Left renal cortex interstitium (tissue), 4 donors: ENCODE measurements around the gene RNASE12. TPM values are rescaled to one million over a fixed set of nuclear protein-coding genes. Genes with fewer than 3 reads are reported as not detected.
"Not testable (repeated sequence)": the region's sequence is repeated elsewhere in the genome, so short reads cannot be mapped to it uniquely, and the experiment has no call there.

Experiments
- DNase-seq, 4 donors: peaks; one replicate each; pipeline ENCODE4 v3.0.0-alpha.2; 2013; ENCODE audit warnings: low read depth in 4 of 4, low spot score in 2 of 4, missing footprints in 1 of 4
- polyA plus RNA-seq, 4 donors: library from polyadenylated mRNA; unstranded; fragments of 120-200 nt; gene quantifications; one replicate each; pipeline ENCODE4 v1.2.1, GENCODE V29; 2013; ENCODE audit not compliant: insufficient read length in 4 of 4

Gene RNASE12
- polyA plus RNA-seq, 4 donors, result not detected

DNA sequence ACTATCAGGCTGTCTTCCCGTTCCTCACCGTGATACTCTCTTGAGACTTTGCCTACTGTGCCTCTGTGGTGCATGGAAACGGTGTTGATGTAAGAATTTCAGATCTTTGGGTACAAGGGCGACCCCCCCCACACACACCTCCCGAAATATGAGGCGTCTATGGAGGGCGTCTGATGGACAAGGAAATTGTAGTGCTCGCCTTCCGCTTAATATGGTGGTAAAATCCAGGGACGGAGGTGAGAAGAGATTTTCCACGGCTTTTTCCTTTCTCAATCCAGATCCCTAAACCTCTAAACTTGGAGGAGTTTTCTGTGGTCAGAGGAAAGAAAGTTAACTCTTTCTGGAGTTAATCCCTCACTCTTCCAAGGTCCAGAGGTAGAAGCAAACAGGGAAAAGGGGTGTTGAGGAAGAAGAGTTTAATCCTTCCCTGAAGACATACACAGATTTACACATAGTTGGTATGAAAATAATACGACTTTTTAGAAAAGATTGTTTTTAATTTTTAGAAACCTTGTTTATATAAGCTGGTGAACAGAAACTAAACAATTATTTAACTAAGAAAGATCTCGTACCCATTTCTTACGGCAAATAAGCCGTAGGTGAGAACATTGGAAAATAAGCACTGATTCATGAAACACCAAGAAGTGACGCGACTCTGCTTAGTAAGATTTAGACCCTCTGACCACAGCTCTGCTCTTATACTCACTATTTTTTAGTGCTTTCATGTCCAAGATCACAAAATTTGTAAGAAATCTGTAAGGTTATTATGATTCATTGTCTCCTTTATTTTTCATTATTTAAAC is 23.1 kb upstream of the RNASE12 start:
- no peak for DNase-seq

DNA sequence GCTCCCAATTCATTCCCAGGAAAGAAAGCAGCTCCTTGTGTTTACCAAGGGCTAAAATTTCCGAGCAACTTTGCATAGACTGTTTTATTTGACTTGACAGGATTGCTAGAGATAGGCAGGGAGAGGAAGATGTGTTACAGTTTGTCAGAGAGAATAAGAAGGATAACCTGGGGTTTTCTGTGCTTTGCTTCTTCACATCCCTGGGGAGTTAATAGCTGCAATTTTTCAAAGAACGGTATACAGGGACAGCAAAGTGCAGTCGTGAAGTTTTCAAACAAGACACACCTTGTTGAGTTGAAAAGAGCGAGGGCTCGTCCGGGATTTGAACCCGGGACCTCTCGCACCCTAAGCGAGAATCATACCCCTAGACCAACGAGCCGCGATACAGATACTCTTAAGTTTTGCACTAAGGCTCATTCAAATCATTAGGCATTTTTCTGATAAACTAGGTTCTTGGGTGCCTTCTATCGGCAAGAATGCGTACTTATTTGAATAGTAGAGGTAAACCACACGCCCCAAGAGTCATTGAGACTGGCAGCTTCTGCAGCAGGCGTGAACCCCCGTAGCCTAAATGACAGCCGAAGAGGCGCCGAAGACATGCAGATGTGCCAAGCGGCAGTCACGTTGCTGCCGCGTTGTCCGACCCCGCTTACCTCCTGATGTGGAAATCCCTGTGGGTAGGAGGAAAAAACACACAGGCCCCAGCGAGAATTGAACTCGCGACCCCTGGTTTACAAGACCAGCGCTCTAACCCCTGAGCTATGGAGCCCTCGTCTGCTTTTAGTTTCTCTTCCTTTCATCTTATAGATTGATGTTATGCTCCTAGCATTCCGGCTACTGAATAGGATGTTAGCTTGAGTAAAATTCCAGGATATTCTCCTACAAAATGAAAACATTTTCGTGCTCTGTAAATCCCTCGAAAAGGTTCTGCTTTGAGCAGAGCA is 22.2 kb upstream of the RNASE12 start:
- peak; percentile 87 to 97 (median 89) for DNase-seq

DNA sequence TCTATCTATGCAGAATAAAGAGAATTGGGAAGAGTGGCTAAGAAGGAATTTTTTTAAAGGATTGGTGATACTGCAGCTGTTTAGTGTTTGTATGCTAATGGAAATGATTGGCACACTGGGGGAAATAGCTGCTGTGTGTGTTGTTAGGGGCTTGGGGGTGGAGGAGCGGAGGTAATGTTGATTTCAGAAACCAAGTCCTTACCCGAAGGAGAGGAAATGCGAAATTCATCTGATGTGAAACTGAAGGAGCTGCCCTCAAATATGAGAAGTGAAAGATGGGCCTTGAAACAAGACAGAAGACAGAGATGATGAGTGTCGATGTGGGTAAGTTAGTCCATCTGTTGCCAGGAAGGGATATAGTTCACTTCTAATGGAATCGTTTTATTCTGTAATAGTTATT is 21.2 kb upstream of the RNASE12 start:
- DNase-seq, result no peak

DNA sequence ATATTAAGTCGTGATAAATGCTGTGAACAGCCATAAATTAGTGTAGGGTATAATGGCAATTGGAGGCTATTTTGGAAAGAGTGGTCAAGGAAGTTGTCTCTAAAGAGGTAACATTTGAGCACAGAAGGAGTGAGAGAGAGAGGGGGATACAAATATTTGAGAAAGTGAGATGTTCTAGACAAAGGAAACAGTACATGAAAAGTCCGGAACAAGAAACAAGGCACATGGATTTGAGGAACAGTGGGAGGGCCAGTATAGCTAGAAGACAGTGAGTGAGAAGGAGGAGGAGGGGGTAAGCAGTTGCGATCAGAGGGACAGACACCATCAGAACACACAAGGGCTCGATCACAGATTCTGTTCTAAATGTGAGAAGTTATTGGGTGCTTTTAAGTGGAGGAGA is 20.1 kb upstream of the RNASE12 start:
- no peak for DNase-seq

DNA sequence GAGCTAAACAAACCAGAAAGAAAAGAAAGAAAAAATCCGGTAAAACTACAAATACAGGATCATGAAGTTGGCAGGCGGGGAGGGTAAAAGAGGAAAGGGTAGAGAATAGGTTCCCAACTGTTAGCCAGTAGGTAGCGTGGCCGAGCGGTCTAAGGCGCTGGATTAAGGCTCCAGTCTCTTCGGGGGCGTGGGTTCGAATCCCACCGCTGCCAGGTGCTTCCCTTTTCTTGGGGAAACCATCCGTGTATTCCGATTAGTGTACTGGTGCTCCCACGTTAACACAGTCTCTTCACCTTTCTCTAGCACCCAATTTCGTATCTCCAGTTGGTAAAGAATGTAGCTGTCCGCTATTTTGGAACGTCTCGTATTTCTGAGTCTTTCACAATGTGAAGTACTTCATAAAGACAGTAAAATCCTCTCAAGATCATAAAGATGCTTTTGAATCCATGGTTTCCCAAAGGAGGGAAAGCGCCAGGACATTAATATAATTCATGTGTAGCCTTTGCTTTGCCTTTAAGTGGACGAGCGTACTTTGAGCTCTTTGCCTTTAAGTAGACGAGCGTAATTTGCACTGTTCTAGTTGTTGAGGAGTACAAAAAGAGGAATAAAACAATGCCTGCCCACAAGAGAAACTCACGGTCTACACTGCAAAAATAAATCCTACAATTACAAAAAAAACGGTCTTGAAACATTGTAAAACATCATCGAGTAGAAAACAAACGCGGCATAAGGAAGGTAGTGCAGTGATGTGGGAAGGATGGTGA is 19.0 kb upstream of the RNASE12 start:
- DNase-seq, result no peak

DNA sequence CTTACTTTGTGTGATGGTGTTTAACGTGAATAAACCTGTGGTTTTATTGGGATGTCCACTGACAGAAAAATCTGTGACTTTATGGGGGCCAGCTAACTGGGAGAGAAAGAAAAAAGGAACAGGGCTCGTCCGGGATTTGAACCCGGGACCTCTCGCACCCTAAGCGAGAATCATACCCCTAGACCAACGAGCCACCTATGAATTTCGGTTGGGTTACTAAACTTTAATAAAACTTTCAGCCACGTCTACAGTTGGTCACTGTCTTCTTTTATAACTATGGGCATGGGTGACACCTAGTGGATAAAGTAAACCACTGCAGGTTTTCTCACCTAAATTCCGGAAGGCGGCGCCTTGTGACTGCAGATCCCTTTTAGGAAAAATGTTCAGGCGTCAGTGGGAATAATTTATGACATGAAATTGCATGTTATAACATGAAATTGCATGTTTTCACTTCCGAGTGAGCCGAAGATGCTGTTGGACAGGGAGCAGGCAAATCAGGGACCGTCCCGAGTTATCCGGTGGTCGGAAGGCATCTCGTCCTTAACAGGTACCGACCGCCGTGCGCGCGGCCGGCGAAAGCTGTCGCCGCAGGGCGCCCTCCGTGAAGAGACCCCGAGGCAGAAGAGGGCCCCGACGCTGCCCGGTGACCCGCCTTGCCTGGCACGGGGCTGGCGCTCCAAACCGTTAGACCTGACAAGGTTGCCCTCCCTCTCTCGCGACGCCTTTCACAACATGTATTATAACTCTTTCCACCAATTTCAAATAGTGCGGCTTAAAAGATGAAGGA is 18.2 kb upstream of the RNASE12 start:
- DNase-seq, result no peak

DNA sequence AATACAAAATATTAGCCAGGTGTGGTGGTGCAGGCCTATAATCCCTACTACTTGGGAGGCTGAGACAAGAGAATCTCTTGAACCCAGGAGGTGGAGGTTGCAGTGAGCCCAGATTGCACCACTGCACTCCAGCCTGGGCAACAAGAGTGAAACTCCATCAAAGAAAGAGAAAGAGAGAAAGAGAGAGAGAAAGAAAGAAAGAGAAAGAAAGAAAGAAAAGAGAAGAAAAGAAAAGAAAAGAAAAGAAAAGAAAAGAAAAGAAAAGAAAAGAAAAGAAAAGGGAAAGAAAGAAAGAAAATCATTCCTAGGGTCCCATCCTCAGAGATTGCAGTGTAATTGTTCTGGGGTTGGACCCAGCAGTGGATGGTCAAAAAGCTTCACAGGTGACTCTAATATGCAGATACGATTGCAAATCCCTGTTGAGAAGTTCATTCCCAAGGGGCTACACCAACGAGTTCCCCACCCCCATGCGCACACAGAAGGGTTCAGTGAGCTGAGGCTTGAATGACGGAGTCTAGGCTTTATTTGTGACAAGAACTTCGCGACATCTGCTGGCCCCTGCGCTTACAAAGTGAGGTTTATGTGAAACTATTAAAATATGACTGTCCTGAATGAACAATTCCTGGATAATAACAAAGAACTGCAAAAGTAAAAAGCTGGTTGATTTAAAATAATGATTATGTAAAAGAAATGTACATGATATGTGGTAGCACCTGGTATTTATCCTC is 17.4 kb upstream of the RNASE12 start:
- no peak for DNase-seq

DNA sequence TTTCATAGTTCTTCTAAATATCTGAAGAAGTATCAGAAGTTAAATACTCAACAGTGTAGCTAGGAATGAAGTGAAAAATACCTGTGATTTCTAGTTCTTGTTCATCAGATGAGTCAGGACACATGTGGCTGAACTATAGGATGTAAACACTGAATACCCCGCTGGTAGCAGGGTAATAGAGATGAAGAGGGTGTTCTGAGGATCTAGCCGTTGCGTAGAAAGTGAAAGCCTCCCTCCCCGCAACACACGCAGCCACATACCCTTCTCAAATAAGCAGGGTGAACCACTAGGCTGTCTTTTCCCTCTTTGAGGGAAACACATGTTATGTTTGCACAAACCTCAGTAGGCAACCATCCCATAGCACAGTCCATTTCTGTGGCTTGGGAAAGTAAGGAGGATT is 16.4 kb upstream of the RNASE12 start:
- DNase-seq, result no peak

DNA sequence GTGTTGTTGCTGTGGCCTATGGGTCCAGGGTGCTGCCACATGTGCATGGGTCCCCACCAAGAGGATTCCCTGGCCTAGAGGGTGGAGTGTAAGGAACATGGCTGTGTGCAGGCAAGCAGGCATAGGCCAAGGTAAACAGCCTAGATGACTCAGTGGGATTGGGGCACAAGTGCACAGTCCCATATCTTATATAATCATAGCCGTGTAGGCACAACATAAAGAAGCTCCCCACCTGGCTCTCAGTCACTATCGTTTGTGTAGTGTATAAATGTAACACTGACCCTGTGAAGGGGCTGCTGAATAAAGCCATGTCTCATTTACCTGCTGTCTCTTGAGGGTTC is 15.7 kb upstream of the RNASE12 start:
- DNase-seq, result no peak

DNA sequence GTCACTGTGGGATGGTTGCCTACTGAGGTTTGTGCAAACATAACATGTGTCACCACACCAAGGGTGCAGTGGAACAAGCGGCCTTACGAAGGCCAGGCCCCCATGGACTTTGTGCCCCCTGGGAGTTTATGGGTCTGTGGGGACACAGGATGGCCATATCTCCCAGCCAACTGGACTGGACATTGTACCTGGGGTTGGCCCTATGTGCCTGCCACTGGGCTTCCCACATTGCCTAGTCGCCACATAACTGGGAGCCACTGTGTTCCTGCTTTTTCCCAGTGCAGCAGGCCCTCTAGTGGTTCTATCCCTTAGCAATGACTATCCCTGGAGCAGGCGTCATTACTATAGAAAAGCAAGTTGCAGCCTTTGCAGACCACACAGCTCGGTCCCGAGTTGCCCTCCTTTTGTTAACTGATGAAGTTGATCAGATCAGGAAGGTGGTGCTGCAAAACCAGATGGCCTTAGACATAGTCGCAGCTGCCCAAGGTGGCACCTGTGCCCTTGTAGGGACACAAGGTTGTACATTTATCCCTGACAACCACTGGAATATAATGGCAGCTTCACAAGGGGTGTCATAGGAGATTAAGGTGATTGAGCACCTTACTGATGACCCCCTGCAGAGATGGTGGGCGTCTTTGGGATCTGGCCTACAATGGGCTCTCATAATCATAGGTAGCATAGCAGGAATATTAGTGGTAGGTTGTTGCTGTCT is 15.2 kb upstream of the RNASE12 start:
- DNase-seq, result no peak

DNA sequence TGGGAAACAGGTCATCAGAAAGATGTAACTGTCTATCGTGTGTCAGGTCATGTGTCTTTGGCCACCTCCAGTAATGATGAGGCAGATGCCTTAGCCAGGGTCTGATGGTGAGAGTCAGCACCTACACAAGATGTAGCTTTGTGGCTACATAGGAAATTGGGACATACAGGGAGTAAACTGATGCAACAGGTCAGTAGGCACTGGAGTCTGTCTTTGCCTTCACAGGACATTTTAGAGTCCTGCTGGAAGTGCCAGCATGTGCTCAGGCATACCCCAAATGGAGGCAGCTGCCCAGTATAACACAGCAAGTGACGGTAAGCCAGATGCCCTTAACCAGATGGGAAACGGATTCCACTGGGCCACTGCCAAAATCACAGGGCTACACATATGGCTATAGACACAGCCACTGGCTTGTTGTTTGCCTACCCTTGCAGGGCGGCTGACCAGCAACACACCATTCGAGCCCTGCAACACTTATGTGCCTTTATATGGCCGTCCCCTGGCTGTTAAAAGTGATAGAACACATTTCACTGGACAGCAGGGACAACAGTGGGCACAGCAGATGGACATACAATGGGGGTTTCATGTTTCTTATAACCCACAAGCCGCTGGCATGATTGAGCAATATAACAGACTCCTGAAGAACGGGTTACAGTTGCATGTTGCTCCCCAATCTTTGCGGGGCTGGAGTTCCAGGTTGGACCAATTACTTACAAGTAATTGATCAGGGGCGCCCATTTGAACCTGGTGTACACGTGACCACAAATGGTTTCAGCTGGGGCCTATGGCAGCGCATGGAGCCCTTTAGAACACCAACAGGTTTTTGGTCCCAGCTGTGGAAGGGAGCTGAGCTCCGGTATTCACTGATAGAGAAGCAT is 12.9 kb upstream of the RNASE12 start:
- DNase-seq, result no peak

DNA sequence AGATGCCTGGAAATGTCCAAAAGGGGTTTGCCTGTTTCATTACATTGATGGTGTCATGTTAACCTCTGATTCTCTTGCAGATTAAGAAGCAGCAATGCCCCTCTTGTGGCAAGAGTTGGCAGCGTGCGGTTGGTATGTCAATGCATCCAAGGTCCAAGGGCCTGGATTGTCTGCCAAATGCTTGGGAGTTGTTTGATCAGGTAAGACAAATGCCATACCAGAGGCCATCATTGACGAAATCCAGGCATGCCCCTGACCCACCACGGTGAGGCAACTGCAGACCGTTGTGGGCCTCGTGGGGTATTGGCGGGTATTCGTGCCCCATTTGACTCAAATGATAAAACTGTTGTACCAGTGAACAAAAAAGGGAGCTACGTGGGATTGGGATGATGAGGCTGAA is 11.4 kb upstream of the RNASE12 start:
- no peak for DNase-seq

DNA sequence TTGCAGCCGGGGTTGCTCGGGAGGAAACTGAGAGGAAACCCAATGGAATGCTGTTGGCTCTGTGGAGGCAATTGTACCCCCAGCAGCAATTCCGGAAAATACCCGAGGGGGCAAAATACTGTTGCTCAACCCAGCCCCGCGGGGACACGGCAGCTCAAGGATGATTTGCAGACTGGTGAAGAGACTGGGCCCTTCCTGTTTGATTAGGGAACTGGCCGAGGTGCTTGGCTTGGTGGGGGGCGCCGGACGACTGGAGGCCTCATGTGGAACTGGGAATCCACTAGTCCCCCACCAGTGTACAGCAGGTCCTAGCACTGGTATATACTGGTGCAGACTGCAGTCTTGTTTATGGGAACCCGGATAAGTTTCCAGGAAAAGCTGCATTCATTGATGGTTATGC is 10.3 kb upstream of the RNASE12 start:
- DNase-seq, result no peak

DNA sequence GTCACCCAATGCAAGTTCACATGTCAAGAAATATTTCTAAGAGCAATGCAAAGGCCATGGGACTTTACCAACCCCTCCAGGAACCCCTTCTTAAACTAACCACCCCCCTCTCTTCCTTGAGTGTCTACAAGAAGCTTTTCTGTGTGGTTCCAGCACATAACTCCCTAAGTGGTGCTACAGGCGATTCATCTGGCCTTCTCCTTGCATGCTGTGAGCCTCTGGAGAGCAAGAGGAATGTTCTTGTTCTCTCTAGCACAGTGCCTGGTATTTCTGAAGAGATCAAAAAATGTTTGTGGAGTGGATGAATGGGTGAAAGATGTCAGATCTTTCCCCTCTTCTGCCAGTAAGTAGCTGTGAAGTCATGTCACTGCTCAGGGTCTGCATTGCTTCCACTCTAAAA is 5.9 kb upstream of the RNASE12 start:
- DNase-seq, result no peak

DNA sequence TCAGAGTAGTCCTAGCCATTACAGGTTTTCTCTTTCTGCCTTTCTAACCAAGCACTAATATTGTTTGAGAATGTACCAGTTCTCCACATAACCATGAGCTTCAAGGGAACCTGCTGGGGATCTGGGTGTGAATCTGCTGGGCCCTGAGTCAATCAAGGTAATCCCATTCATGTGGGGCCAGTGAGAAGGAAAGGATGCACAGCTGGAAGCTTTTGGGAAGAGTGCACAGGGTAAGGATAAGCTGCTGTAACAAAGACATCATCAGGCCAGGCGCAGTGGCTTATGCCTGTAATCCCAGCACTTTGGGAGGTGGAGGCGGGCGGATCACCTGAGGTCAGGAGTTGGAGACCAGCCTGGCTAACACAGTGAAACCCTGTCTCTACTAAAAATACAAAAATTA is 4.5 kb upstream of the RNASE12 start:
- DNase-seq, result not testable (repeated sequence)

DNA sequence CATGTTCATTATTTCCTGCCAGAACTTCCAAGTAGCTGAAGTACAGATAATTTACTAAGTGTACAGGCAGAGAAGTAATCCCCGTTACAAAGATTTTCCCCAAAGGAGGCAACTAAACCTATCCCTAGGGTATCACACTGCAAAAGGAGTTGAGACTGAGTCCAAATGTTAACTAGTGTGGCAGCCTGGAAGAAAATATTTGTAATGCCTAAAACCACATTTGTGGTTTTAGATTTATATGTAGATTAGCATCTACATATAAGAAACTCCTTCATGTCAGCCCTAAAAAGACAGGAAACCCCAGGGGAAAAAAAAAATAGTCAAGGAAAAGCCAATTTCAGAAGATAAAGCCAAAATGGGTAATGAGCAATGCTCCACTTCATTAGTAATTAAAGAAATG is 1.4 kb upstream of the RNASE12 start:
- DNase-seq, result no peak

DNA sequence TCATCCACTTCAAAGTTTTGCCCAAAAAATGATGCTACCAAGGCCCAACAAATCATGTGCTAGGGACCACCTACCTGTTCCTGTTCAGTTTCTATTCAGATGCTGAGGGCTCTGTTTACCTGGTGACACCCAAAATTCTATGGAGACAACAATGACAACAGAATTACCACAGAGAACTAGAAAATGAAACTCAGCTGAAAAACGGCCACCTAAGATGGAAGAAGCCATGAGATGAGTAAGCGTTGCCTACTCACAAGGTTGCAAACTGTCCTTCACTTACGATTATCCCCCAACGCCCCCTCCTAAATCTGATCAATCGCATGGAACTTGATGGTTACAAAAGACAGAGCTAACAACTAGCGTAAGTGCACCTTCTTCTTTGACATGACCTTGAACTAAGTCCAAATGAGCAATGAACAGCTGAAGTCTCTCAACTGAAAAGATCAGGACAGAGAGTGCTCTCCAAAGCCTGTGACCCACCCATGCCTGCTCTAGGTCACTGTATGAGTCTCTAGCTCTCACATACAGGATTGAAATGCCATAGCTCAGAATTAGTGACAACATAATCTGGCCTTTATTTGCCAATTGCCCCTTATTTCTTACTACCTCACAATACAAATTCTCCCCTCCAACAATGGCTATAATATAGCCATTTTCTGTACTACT is 3.6 kb downstream of the RNASE12 start, which contains the start of gene RNASE11:
Gene RNASE11 (minus strand): TSS at position 513 of the 666 bp plus-strand sequence.
- no peak for DNase-seq
